ENCODE data around the gene SMR3B.

DNA sequence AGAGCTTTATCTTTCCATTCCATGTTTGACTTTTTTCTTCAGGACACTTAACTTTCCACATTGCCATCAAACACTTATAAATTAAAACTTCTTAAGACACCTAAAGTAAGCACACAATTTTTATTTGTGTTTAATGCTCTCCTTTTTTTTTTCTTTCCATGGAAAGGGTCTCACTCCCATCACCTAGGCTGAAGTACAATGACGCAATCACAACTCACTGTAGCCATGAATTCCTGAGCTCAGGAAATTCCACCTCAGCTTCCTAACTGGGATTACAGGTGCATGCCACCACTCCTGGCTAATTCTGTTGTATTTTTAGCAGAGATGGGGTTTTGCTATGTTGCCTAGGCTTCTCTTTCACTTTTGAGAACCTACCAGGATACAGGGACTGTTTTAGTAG lies 15.1 kb upstream of the SMR3B start:
- TF ChIP-seq, protein P1, sequence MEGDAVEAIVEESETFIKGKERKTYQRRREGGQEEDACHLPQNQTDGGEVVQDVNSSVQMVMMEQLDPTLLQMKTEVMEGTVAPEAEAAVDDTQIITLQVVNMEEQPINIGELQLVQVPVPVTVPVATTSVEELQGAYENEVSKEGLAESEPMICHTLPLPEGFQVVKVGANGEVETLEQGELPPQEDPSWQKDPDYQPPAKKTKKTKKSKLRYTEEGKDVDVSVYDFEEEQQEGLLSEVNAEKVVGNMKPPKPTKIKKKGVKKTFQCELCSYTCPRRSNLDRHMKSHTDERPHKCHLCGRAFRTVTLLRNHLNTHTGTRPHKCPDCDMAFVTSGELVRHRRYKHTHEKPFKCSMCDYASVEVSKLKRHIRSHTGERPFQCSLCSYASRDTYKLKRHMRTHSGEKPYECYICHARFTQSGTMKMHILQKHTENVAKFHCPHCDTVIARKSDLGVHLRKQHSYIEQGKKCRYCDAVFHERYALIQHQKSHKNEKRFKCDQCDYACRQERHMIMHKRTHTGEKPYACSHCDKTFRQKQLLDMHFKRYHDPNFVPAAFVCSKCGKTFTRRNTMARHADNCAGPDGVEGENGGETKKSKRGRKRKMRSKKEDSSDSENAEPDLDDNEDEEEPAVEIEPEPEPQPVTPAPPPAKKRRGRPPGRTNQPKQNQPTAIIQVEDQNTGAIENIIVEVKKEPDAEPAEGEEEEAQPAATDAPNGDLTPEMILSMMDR (IDR thresholded peaks at IDR 0.05; ENCODE audit: low read depth, low read length, missing input control), result no peak
- TF ChIP-seq HNF4A (conservative IDR thresholded peaks at IDR 0.05) (no peak), EGR1 (IDR thresholded peaks at IDR 0.05; ENCODE audit: low read depth in 2 of 2) (no peak), RAD21 (IDR thresholded peaks at IDR 0.05) (no peak), SP1 (IDR thresholded peaks at IDR 0.05) (no peak)
- TF ChIP-seq, protein P2, sequence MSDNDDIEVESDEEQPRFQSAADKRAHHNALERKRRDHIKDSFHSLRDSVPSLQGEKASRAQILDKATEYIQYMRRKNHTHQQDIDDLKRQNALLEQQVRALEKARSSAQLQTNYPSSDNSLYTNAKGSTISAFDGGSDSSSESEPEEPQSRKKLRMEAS (IDR thresholded peaks at IDR 0.05), result no peak
- TF ChIP-seq, protein P3, sequence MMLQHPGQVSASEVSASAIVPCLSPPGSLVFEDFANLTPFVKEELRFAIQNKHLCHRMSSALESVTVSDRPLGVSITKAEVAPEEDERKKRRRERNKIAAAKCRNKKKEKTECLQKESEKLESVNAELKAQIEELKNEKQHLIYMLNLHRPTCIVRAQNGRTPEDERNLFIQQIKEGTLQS (IDR thresholded peaks at IDR 0.05), result no peak
- TF ChIP-seq, protein P4, sequence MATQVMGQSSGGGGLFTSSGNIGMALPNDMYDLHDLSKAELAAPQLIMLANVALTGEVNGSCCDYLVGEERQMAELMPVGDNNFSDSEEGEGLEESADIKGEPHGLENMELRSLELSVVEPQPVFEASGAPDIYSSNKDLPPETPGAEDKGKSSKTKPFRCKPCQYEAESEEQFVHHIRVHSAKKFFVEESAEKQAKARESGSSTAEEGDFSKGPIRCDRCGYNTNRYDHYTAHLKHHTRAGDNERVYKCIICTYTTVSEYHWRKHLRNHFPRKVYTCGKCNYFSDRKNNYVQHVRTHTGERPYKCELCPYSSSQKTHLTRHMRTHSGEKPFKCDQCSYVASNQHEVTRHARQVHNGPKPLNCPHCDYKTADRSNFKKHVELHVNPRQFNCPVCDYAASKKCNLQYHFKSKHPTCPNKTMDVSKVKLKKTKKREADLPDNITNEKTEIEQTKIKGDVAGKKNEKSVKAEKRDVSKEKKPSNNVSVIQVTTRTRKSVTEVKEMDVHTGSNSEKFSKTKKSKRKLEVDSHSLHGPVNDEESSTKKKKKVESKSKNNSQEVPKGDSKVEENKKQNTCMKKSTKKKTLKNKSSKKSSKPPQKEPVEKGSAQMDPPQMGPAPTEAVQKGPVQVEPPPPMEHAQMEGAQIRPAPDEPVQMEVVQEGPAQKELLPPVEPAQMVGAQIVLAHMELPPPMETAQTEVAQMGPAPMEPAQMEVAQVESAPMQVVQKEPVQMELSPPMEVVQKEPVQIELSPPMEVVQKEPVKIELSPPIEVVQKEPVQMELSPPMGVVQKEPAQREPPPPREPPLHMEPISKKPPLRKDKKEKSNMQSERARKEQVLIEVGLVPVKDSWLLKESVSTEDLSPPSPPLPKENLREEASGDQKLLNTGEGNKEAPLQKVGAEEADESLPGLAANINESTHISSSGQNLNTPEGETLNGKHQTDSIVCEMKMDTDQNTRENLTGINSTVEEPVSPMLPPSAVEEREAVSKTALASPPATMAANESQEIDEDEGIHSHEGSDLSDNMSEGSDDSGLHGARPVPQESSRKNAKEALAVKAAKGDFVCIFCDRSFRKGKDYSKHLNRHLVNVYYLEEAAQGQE (IDR thresholded peaks at IDR 0.05), result no peak

Measured in liver (tissue), 3 donors.